ENCODE data around the gene SAXO2. TPM values are rescaled to one million over a fixed set of nuclear protein-coding genes. Genes with fewer than 3 reads are reported as not detected.

Gene SAXO2
- total and polyA plus RNA-seq, 10 of the 15 experiments (the other 5 are each of a cell fraction or from before 2014, with no cell fraction given): 0.06 to 2.3 (median 1.4) TPM

- TF ChIP-seq SKIL (IDR thresholded peaks at IDR 0.05; ENCODE audit: low read depth, poor library complexity, severe bottlenecking) (no peak), CEBPZ (IDR thresholded peaks at IDR 0.05; ENCODE audit: low read depth, low read length) (no peak), GABPA (IDR thresholded peaks at IDR 0.05; ENCODE audit: low read depth) (peak; percentile 62), MYB (IDR thresholded peaks at IDR 0.05; ENCODE audit: borderline replicate concordance, low read depth, low read length) (no peak), NR2C2 (IDR thresholded peaks at IDR 0.05; ENCODE audit: borderline replicate concordance, control insufficient read depth, insufficient read length, low read depth) (peak; percentile 72), RCOR1 (conservative IDR thresholded peaks at IDR 0.05; ENCODE audit: low read depth, low read length) (no peak), E2F8 (IDR thresholded peaks at IDR 0.05; ENCODE audit: low read depth, partially characterized antibody) (no peak), ATF2 (IDR thresholded peaks at IDR 0.05; ENCODE audit: low read length) (no peak), RUNX3 (IDR thresholded peaks at IDR 0.05; ENCODE audit: low read length) (0 out of 2 replicates have a peak, but pooled peaks have one; percentile 27), RELB (IDR thresholded peaks at IDR 0.05; ENCODE audit: low read depth) (no peak), YY1 (IDR thresholded peaks at IDR 0.05; ENCODE audit: low read depth, low read length) (no peak), NFIC (IDR thresholded peaks at IDR 0.05; ENCODE audit: low read depth, low read length) (no peak), MXI1 (IDR thresholded peaks at IDR 0.05; ENCODE audit: low read depth, low read length) (peak; percentile 96), PBX3 (IDR thresholded peaks at IDR 0.05; ENCODE audit: insufficient replicate concordance, low read depth, low read length) (peak; percentile 55)
Measured at GRCh38 chr15:82262422-82263026, at the start of gene SAXO2, which contains the start of gene EFL1 (continued).
